GM12878 (cell line): ENCODE data around the gene VDR. TPM values are rescaled to one million over a fixed set of nuclear protein-coding genes. Genes with fewer than 3 reads are reported as not detected.

Experiments
- ATAC-seq: fragments of 200-7000 bp; cut with Tn5 transposase; 3 replicates; pipeline ENCODE4 v1.9.1; 2020; ENCODE audit warnings: mild to moderate bottlenecking, moderate library complexity
- BruUV-seq: library from RNA; stranded (reverse); fragments of 400-500 nt; replicated peaks from 2 replicates; lab custom pipeline; 2021; lab: Mats Ljungman, UMichigan
- CTCF ChIA-PET: fragments of 300-600 bp; sonication (Branson Sonifier 250); formaldehyde crosslinking; extraction: SDS; loops from one replicate; lab custom pipeline; 2021; ENCODE audit warnings: inconsistent platforms; lab: Yijun Ruan, JAX
- POLR2A ChIA-PET: fragments of 350-600 bp; formaldehyde crosslinking; extraction: SDS; loops from one replicate; lab custom pipeline; 2021; ENCODE audit warnings: inconsistent platforms; lab: Charles Lee
- RAD21 ChIA-PET: fragments of 300-600 bp; sonication (Branson Sonifier 250); formaldehyde crosslinking; loops from one replicate; lab custom pipeline; 2023; ENCODE audit warnings: antibody characterized with exemption; ENCODE audit not compliant: unreplicated experiment; lab: Charles Lee
- SMC1A ChIA-PET: fragments of 300-600 bp; sonication (Branson Sonifier 250); formaldehyde crosslinking; loops from one replicate; lab custom pipeline; 2023; ENCODE audit not compliant: unreplicated experiment, uncharacterized antibody; lab: Charles Lee
- DNase-seq: peaks from one replicate; pipeline ENCODE4 v3.0.0-alpha.2; 2011; ENCODE audit warnings: low read depth, low spot score
- FAIRE-seq: peaks from 3 replicates; lab custom pipeline; 2011; peaks lifted over from hg19 to GRCh38; lab: Jason Lieb, UNC
- H2AFZ ChIP-seq: 2 replicates; pipeline ENCODE4 v1.6.0; 2011; ENCODE audit warnings: low read depth, low read length, control low read depth; ENCODE audit not compliant: control insufficient read depth
- H3K27ac ChIP-seq: 2 replicates; pipeline ENCODE4 v1.5.1; 2011; ENCODE audit warnings: control low read depth; ENCODE audit not compliant: control insufficient read depth, insufficient read depth
- H3K27me3 ChIP-seq, 2 experiments: replicated peaks in 1 of 2; 2 replicates each; pipeline versions ENCODE4 v1.6.0 to v1.6.1; 2011; ENCODE audit warnings: low read length in 1 of 2; ENCODE audit not compliant: control insufficient read depth in 2 of 2, insufficient read depth in 2 of 2
- H3K36me3 ChIP-seq, 2 experiments: 2 replicates each; pipeline ENCODE4 v1.5.1; 2011; ENCODE audit warnings: low read length in 1 of 2; ENCODE audit not compliant: control insufficient read depth in 2 of 2, insufficient read depth in 2 of 2
- H3K4me1 ChIP-seq: 2 replicates; pipeline ENCODE4 v1.6.1; 2011; ENCODE audit warnings: mild to moderate bottlenecking, low read length, moderate library complexity, mixed read lengths; ENCODE audit not compliant: control insufficient read depth, insufficient read depth
- H3K4me2 ChIP-seq: 2 replicates; pipeline ENCODE4 v1.6.0; 2011; ENCODE audit warnings: control low read depth; ENCODE audit not compliant: control insufficient read depth, insufficient read depth
- H3K4me3 ChIP-seq: fragments of 200-600 bp; sonication (generic); 2 replicates; pipeline ENCODE4 v1.5.1; 2016
- H3K79me2 ChIP-seq: 2 replicates; pipeline ENCODE4 v1.6.0; 2011; ENCODE audit warnings: low read length; ENCODE audit not compliant: control insufficient read depth, insufficient read depth
- H3K9ac ChIP-seq: 2 replicates; pipeline ENCODE4 v1.8.0; 2011; ENCODE audit warnings: low read length, control low read depth, mixed read lengths; ENCODE audit not compliant: control insufficient read depth, insufficient read depth
- H3K9me3 ChIP-seq: replicated peaks from 3 replicates; pipeline ENCODE4 v1.5.1; 2011; ENCODE audit warnings: mild to moderate bottlenecking, low read length; ENCODE audit not compliant: control insufficient read depth, insufficient read depth
- H4K20me1 ChIP-seq: 2 replicates; pipeline ENCODE4 v1.6.0; 2011; ENCODE audit not compliant: control insufficient read depth, insufficient read depth
- BACH1 ChIP-seq: fragments of 450-650 bp; IDR thresholded peaks from 2 replicates; pipeline ENCODE4 v1.6.1; 2017; ENCODE audit warnings: mild to moderate bottlenecking, borderline replicate concordance
- ETV6 ChIP-seq, 2 experiments: fragments of 450-650 bp in 1 of 2; IDR thresholded peaks in 1 of 2; conservative IDR thresholded peaks in 1 of 2; 2 replicates each; pipeline ENCODE4 v1.6.1; 2014; ENCODE audit warnings: antibody characterized with exemption in 1 of 2, borderline replicate concordance in 1 of 2, low read depth in 1 of 2, mild to moderate bottlenecking in 1 of 2, moderate library complexity in 1 of 2
- GATAD2B ChIP-seq: fragments of 450-650 bp; conservative IDR thresholded peaks from 2 replicates; pipeline ENCODE4 v1.6.1; 2017; ENCODE audit warnings: low read depth, mild to moderate bottlenecking, moderate library complexity
- KAT2A ChIP-seq: conservative IDR thresholded peaks from 2 replicates; pipeline ENCODE4 v1.6.1; 2011; ENCODE audit warnings: low read depth, low read length; ENCODE audit not compliant: control insufficient read depth
- POU2F2 ChIP-seq: IDR thresholded peaks from 3 replicates; pipeline ENCODE4 v1.6.1; 2011; ENCODE audit warnings: low read depth, mild to moderate bottlenecking, low read length, borderline replicate concordance
- RAD21 ChIP-seq: IDR thresholded peaks from 2 replicates; pipeline ENCODE4 v1.6.1; 2011; ENCODE audit warnings: mild to moderate bottlenecking, low read depth, low read length, moderate library complexity; ENCODE audit not compliant: insufficient read depth
- RELB ChIP-seq: fragments of 450-650 bp; IDR thresholded peaks from 2 replicates; pipeline ENCODE4 v1.6.1; 2017; ENCODE audit warnings: low read depth, mild to moderate bottlenecking, moderate library complexity
- SKIL ChIP-seq: fragments of 450-650 bp; IDR thresholded peaks from 2 replicates; pipeline ENCODE4 v1.6.1; 2017; ENCODE audit warnings: mild to moderate bottlenecking, low read depth, inconsistent platforms; ENCODE audit not compliant: poor library complexity, severe bottlenecking
- SMC3 ChIP-seq: IDR thresholded peaks from 2 replicates; pipeline ENCODE4 v1.6.1; 2011; ENCODE audit warnings: low read length, improper control_type of control experiment, borderline replicate concordance
- SP1 ChIP-seq: IDR thresholded peaks from one replicate; pipeline ENCODE4 v1.6.1; 2011; ENCODE audit warnings: low read depth, low read length
- SPI1 ChIP-seq: IDR thresholded peaks from 2 replicates; pipeline ENCODE4 v1.6.1; 2011; ENCODE audit warnings: low read depth, mild to moderate bottlenecking, low read length, moderate library complexity, borderline replicate concordance; ENCODE audit not compliant: insufficient read depth
- TAF1 ChIP-seq: IDR thresholded peaks from 2 replicates; pipeline ENCODE4 v1.6.1; 2011; ENCODE audit warnings: mild to moderate bottlenecking, low read depth, low read length, borderline replicate concordance
- USF1 ChIP-seq: IDR thresholded peaks from 2 replicates; pipeline ENCODE4 v1.6.1; 2011; ENCODE audit warnings: borderline replicate concordance, low read depth, mild to moderate bottlenecking, moderate library complexity, mixed read lengths, low read length; ENCODE audit not compliant: insufficient read depth; ENCODE audit errors: extremely low read length
- YBX1 ChIP-seq: fragments of 450-650 bp; IDR thresholded peaks from 2 replicates; pipeline ENCODE4 v1.6.1; 2016; ENCODE audit warnings: antibody characterized with exemption
- ZNF217 ChIP-seq: fragments of 450-650 bp; IDR thresholded peaks from 2 replicates; pipeline ENCODE4 v1.6.1; 2017; ENCODE audit warnings: antibody characterized with exemption, mild to moderate bottlenecking
- WGBS: methylation state at CpG from one replicate; pipeline ENCODE4 v1.1.6; 2016; ENCODE audit warnings: low lambda C conversion rate; ENCODE audit not compliant: insufficient replicate concordance, insufficient coverage; ENCODE audit errors: missing lambda C conversion rate; 5-methylcytosine and 5-hydroxymethylcytosine counted together
- in situ Hi-C: fragments of 300-500 bp; cut with MboI; formaldehyde crosslinking; loops from 9 replicates; pipeline ENCODE4 v1.14.3; 2018; ENCODE audit warnings: mixed read lengths
- intact Hi-C: fragments of 100-400 bp; cut with micrococcal nuclease; formaldehyde crosslinking; loops from one replicate; pipeline ENCODE4 v1.14.2; 2022; ENCODE audit not compliant: unreplicated experiment
- polyA plus RNA-seq, 11 experiments: library from polyadenylated mRNA; depleted of rRNA in 4 of 11; unstranded in 6 of 11; stranded (reverse) in 5 of 11; fragments of >200 nt; fragmentation: Nextera tagmentation in 4 of 11; fragmentation: Illumina TruSeq in 1 of 11; extraction: Ambion mirVana in 4 of 11; extraction: Trizol in 1 of 11; gene quantifications; 1 replicate in 1 of 11; 2 replicates in 10 of 11; pipeline versions ENCODE4 v1.2.1 to v1.2.3, GENCODE V29; 2011 to 2016; ENCODE audit warnings: inconsistent platforms in 2 of 11, missing spikeins in 2 of 11, low read depth in 1 of 11
- total RNA-seq, 4 experiments: library from RNA; depleted of rRNA in 3 of 4; stranded (reverse); fragments of >200 nt in 3 of 4; fragmentation: Illumina TruSeq in 1 of 4; extraction: Trizol in 1 of 4; gene quantifications; 2 replicates each; pipeline versions ENCODE4 v1.2.1 to v1.2.3, GENCODE V29; 2013 to 2021
- TF ChIP-seq, protein P1 (sequence below), 3 experiments: IDR thresholded peaks in 2 of 3; conservative IDR thresholded peaks in 1 of 3; 2 replicates each; pipeline ENCODE4 v1.5.1; 2011; ENCODE audit warnings: low read depth in 3 of 3, low read length in 3 of 3, mild to moderate bottlenecking in 3 of 3, control low read depth in 2 of 3, moderate library complexity in 2 of 3, inconsistent platforms in 1 of 3, mixed read lengths in 1 of 3; ENCODE audit not compliant: control insufficient read depth in 2 of 3, insufficient read depth in 1 of 3; ENCODE audit errors: extremely low read depth in 1 of 3

VDR gene
- total and polyA plus RNA-seq, 10 of the 15 experiments (the other 5 are each of a cell fraction or from before 2014, with no cell fraction given): 0.27 to 7.9 (median 3.0) TPM

GRCh38 chr12:47938093-47938492, 33.3 kb upstream of the VDR start (continued):
- TF ChIP-seq, protein P1, sequence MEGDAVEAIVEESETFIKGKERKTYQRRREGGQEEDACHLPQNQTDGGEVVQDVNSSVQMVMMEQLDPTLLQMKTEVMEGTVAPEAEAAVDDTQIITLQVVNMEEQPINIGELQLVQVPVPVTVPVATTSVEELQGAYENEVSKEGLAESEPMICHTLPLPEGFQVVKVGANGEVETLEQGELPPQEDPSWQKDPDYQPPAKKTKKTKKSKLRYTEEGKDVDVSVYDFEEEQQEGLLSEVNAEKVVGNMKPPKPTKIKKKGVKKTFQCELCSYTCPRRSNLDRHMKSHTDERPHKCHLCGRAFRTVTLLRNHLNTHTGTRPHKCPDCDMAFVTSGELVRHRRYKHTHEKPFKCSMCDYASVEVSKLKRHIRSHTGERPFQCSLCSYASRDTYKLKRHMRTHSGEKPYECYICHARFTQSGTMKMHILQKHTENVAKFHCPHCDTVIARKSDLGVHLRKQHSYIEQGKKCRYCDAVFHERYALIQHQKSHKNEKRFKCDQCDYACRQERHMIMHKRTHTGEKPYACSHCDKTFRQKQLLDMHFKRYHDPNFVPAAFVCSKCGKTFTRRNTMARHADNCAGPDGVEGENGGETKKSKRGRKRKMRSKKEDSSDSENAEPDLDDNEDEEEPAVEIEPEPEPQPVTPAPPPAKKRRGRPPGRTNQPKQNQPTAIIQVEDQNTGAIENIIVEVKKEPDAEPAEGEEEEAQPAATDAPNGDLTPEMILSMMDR (IDR thresholded peaks at IDR 0.05 in 2 of 3, conservative IDR thresholded peaks at IDR 0.05 in 1 of 3; ENCODE audit: control insufficient read depth in 2 of 3, extremely low read depth in 1 of 3, insufficient read depth in 1 of 3, low read depth in 3 of 3, low read length in 3 of 3): no peak
- no peak for TF ChIP-seq BACH1
- TF ChIP-seq ZNF217: no peak
- TF ChIP-seq, all 136 proteins: peak for 0

- DNase-seq (no peak), FAIRE-seq (no peak), ATAC-seq (no peak)
- in situ Hi-C loops: no loop called here
- ChIA-PET RAD21 (no interaction called here), CTCF (interaction anchor here (0.7 to 2.1 kb wide), 3 partner anchors 15 to 298 kb away, joined by 3 to 9 read pairs (median 8); no protein-coding TSS in a partner anchor), POLR2A (no interaction called here), SMC1A (no interaction called here)
- no peak overlapping the region for H3K4me2 ChIP-seq
- no peaks in the 10 kb centered on the region for H4K20me1 ChIP-seq
- no peaks in the 10 kb centered on the region for H3K36me3 ChIP-seq
- H3K9ac ChIP-seq: no peak overlapping the region
- H3K4me1 ChIP-seq: no peaks in the 10 kb centered on the region
- intact Hi-C loops: no loop called here
- no peaks in the 10 kb centered on the region for H3K79me2 ChIP-seq
- no peak overlapping the region for H3K4me3 ChIP-seq
- no peak overlapping the region for H3K27ac ChIP-seq
- H2AFZ ChIP-seq: no peak overlapping the region
- BruUV-seq: no TSS peak
- peaks cover under 1 to 7% of the 10 kb centered on the region in 2 experiments for H3K27me3 ChIP-seq
- H3K9me3 ChIP-seq: no peaks in the 10 kb centered on the region
- 24% methylated on average over 9 of the region's 9 CpGs for WGBS
- TF ChIP-seq SKIL (no peak), YBX1 (no peak), TAF1 (no peak), BACH1 (no peak), POU2F2 (no peak), USF1 (no peak), SMC3 (no peak), KAT2A (no peak), GATAD2B (no peak), ETV6 (conservative IDR thresholded peaks at IDR 0.05 in 1 of 2, IDR thresholded peaks at IDR 0.05 in 1 of 2; ENCODE audit: borderline replicate concordance in 1 of 2, low read depth in 1 of 2) (no peak), RELB (no peak), RAD21 (no peak), SPI1 (no peak), SP1 (no peak)
Observed at GRCh38 chr12:47935184-47935583, 30.4 kb upstream of the VDR start.
